Subcutaneous abdominal adipose tissue (tissue), 5 donors: ENCODE measurements around the gene COL17A1.

ENCODE experiments used
- H3K27ac ChIP-seq: one replicate; pipeline ENCODE4 v1.7.0; 2013; ENCODE audit warnings: low read depth, mild to moderate bottlenecking, inconsistent platforms, low read length, moderate library complexity
- H3K27me3 ChIP-seq, 5 donors: one replicate each; pipeline ENCODE4 v1.7.0; 2013; ENCODE audit warnings: low read length in 5 of 5, inconsistent platforms in 1 of 5; ENCODE audit not compliant: control insufficient read depth in 5 of 5, insufficient read depth in 4 of 5
- H3K36me3 ChIP-seq, 5 donors: one replicate each; pipeline ENCODE4 v1.7.0; 2013; ENCODE audit warnings: low read length in 5 of 5; ENCODE audit not compliant: control insufficient read depth in 5 of 5, insufficient read depth in 5 of 5
- H3K4me1 ChIP-seq, 5 donors: one replicate each; pipeline ENCODE4 v1.7.0; 2013; ENCODE audit warnings: low read length in 5 of 5, mild to moderate bottlenecking in 3 of 5, moderate library complexity in 1 of 5; ENCODE audit not compliant: control insufficient read depth in 5 of 5, insufficient read depth in 5 of 5
- H3K4me3 ChIP-seq, 5 donors: one replicate each; pipeline ENCODE4 v1.7.0; 2013; ENCODE audit warnings: low read length in 5 of 5, low read depth in 1 of 5
- H3K9ac ChIP-seq, 5 donors: one replicate each; pipeline ENCODE4 v1.7.0; 2013; ENCODE audit warnings: low read length in 5 of 5, mild to moderate bottlenecking in 4 of 5, moderate library complexity in 3 of 5
- H3K9me3 ChIP-seq, 5 donors: one replicate each; pipeline ENCODE4 v1.7.0; 2013; ENCODE audit warnings: low read length in 5 of 5; ENCODE audit not compliant: control insufficient read depth in 5 of 5
- donor health status: healthy.
- donor health status: healthy.
- donor health status: healthy.
- donor health status: healthy.
- donor health status: healthy.

COL17A1 gene

GRCh38 chr10:104059364-104059763, 26.3 kb downstream of the COL17A1 start:
- H3K27me3 ChIP-seq: no peaks in the 10 kb centered on the region
- no peak overlapping the region for H3K27ac ChIP-seq
- no peaks in the 10 kb centered on the region for H3K9me3 ChIP-seq
- peaks cover 0 to 9% (median 0%) of the 10 kb centered on the region in 5 donors for H3K4me1 ChIP-seq
- no peak overlapping the region for H3K4me3 ChIP-seq
- H3K36me3 ChIP-seq: no peaks in the 10 kb centered on the region
- no peak overlapping the region for H3K9ac ChIP-seq

GRCh38 chr10:104057717-104058116, 28.0 kb downstream of the COL17A1 start:
- Histone ChIP-seq H3K27ac (no peak overlapping the region), H3K4me1 (peaks cover 0 to 9% (median 0%) of the 10 kb centered on the region in 5 donors), H3K9me3 (no peaks in the 10 kb centered on the region), H3K4me3 (no peak overlapping the region), H3K9ac (no peak overlapping the region), H3K36me3 (no peaks in the 10 kb centered on the region), H3K27me3 (no peaks in the 10 kb centered on the region)

GRCh38 chr10:104056619-104057273, 28.9 kb downstream of the COL17A1 start:
- no peaks in the 10 kb centered on the region for H3K27me3 ChIP-seq
- no peak overlapping the region for H3K9ac ChIP-seq
- no peak overlapping the region for H3K4me3 ChIP-seq
- H3K36me3 ChIP-seq: no peaks in the 10 kb centered on the region
- no peaks in the 10 kb centered on the region for H3K9me3 ChIP-seq
- H3K27ac ChIP-seq: no peak overlapping the region
- H3K4me1 ChIP-seq: peaks cover 0 to 9% (median 0%) of the 10 kb centered on the region in 5 donors

- H3K27me3 ChIP-seq: peaks cover 0 to 2% (median 0%) of the 10 kb centered on the region in 5 donors
- no peaks in the 10 kb centered on the region for H3K9me3 ChIP-seq
- H3K9ac ChIP-seq: no peak overlapping the region
- no peak overlapping the region for H3K27ac ChIP-seq
- no peaks in the 10 kb centered on the region for H3K36me3 ChIP-seq
- no peak overlapping the region for H3K4me3 ChIP-seq
- H3K4me1 ChIP-seq: peaks cover 0 to 10% (median 0%) of the 10 kb centered on the region in 5 donors
These were observed 31.2 kb downstream of the COL17A1 start for GRCh38 chr10:104054430-104054829.

- Histone ChIP-seq H3K4me1 (peaks cover 0 to 15% (median 0%) of the 10 kb centered on the region in 5 donors), H3K9ac (no peak overlapping the region), H3K36me3 (no peaks in the 10 kb centered on the region), H3K27ac (no peak overlapping the region), H3K9me3 (no peaks in the 10 kb centered on the region), H3K27me3 (peaks cover 0 to 7% (median 0%) of the 10 kb centered on the region in 5 donors), H3K4me3 (no peak overlapping the region)
These were observed 32.5 kb downstream of the COL17A1 start for GRCh38 chr10:104053201-104053600.

GRCh38 chr10:104052431-104052830, 33.2 kb downstream of the COL17A1 start:
- Histone ChIP-seq H3K9ac (no peak overlapping the region), H3K9me3 (no peaks in the 10 kb centered on the region), H3K4me1 (peaks cover 0 to 15% (median 0%) of the 10 kb centered on the region in 5 donors), H3K4me3 (no peak overlapping the region), H3K36me3 (no peaks in the 10 kb centered on the region), H3K27me3 (peaks cover 0 to 8% (median 0%) of the 10 kb centered on the region in 5 donors), H3K27ac (no peak overlapping the region)

- Histone ChIP-seq H3K36me3 (no peaks in the 10 kb centered on the region), H3K27ac (no peak overlapping the region), H3K27me3 (peaks cover 0 to 8% (median 0%) of the 10 kb centered on the region in 5 donors), H3K9ac (no peak overlapping the region), H3K4me1 (peaks cover 0 to 6% (median 0%) of the 10 kb centered on the region in 5 donors), H3K4me3 (no peak overlapping the region), H3K9me3 (no peaks in the 10 kb centered on the region)
These were observed 36.0 kb downstream of the COL17A1 start for GRCh38 chr10:104049504-104050250.

- no peak overlapping the region for H3K27ac ChIP-seq
- no peaks in the 10 kb centered on the region for H3K9me3 ChIP-seq
- no peaks in the 10 kb centered on the region for H3K36me3 ChIP-seq
- peaks cover 0 to 6% (median 0%) of the 10 kb centered on the region in 5 donors for H3K4me1 ChIP-seq
- H3K9ac ChIP-seq: no peak overlapping the region
- peaks cover 0 to 8% (median 0%) of the 10 kb centered on the region in 5 donors for H3K27me3 ChIP-seq
- no peak overlapping the region for H3K4me3 ChIP-seq
These were observed 39.0 kb downstream of the COL17A1 start for GRCh38 chr10:104046651-104047050.

- H3K36me3 ChIP-seq: no peaks in the 10 kb centered on the region
- peaks cover 0 to 6% (median 0%) of the 10 kb centered on the region in 5 donors for H3K4me1 ChIP-seq
- peaks cover 0 to 8% (median 0%) of the 10 kb centered on the region in 5 donors for H3K27me3 ChIP-seq
- H3K9me3 ChIP-seq: no peaks in the 10 kb centered on the region
- H3K9ac ChIP-seq: no peak overlapping the region
- no peak overlapping the region for H3K4me3 ChIP-seq
- H3K27ac ChIP-seq: no peak overlapping the region
These were observed 40.3 kb downstream of the COL17A1 start for GRCh38 chr10:104045151-104046089.
